Suprapubic skin (tissue), 4 donors: ENCODE measurements around the gene DMRTB1.

ENCODE experiments used
- EP300 ChIP-seq: sonication (generic); formaldehyde crosslinking; IDR thresholded peaks from one replicate; pipeline ENCODE4 v1.6.1; 2017; ENCODE audit warnings: antibody characterized with exemption
- POLR2AphosphoS5 ChIP-seq, 3 donors: sonication (generic); formaldehyde crosslinking; IDR thresholded peaks; one replicate each; pipeline ENCODE4 v1.6.1; 2017; ENCODE audit warnings: antibody characterized with exemption in 3 of 3
- TF ChIP-seq, protein P1 (sequence below), 2 donors: fragments of 200-600 bp in 1 of 2; fragments of 450-650 bp in 1 of 2; sonication (generic) in 1 of 2; IDR thresholded peaks; one replicate each; pipeline ENCODE4 v1.5.1; 2016 to 2019; ENCODE audit warnings: antibody characterized with exemption in 2 of 2, mild to moderate bottlenecking in 1 of 2, moderate library complexity in 1 of 2

DNA sequence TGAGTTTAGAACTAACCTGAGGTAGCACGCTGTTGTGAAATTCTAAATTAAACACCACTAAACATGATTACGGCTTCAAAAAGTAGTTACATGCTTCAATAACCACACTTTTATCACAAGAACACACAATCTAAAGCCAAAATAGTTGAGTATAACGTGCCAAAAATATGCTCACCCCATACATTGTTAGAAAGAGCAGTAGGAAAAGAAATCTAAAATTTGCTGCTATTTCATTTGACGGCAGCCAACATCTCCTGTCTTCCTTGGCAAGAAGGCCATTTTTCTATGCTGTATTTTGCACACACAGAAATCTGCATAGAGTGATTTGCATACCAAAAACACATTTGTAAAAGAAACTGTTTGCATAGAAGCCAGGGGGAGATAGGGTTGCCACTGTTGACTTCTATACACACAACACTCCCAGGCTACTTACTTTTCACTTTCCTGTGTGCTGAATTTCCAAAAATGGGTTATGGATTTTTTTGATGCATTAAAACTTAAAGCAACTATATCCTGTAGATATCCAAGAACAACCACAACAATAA is 42.9 kb upstream of the DMRTB1 start:
- TF ChIP-seq, protein P1, sequence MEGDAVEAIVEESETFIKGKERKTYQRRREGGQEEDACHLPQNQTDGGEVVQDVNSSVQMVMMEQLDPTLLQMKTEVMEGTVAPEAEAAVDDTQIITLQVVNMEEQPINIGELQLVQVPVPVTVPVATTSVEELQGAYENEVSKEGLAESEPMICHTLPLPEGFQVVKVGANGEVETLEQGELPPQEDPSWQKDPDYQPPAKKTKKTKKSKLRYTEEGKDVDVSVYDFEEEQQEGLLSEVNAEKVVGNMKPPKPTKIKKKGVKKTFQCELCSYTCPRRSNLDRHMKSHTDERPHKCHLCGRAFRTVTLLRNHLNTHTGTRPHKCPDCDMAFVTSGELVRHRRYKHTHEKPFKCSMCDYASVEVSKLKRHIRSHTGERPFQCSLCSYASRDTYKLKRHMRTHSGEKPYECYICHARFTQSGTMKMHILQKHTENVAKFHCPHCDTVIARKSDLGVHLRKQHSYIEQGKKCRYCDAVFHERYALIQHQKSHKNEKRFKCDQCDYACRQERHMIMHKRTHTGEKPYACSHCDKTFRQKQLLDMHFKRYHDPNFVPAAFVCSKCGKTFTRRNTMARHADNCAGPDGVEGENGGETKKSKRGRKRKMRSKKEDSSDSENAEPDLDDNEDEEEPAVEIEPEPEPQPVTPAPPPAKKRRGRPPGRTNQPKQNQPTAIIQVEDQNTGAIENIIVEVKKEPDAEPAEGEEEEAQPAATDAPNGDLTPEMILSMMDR (IDR thresholded peaks at IDR 0.05): no peak
- TF ChIP-seq EP300 (no peak), POLR2AphosphoS5 (IDR thresholded peaks at IDR 0.05) (no peak)
